ENCODE data around the gene EIF4G3. TPM values are rescaled to one million over a fixed set of nuclear protein-coding genes. Genes with fewer than 3 reads are reported as not detected.
A peak's percentile ranks its signal among the peaks of the same experiment; 100 is the strongest.
"Not testable (repeated sequence)": the region's sequence is repeated elsewhere in the genome, so short reads cannot be mapped to it uniquely, and the experiment has no call there.

Gene EIF4G3
- total RNA-seq, 2 donors from 2014 or later, result 33.4 to 38.5 TPM

GRCh38 chr1:21182181-21182731 lies 5.6 kb upstream of the EIF4G3 start:
- no peak for TF ChIP-seq CTCF (IDR thresholded peaks at IDR 0.05)
- peaks cover 0 to 2% of the 10 kb centered on the region in 2 donors for H3K4me1 ChIP-seq
- H3K36me3 ChIP-seq, result no peaks in the 10 kb centered on the region
- no peaks in the 10 kb centered on the region for H3K9me3 ChIP-seq
- H3K27ac ChIP-seq, result no peak overlapping the region
- no peak overlapping the region for H3K4me3 ChIP-seq
- no peak for DNase-seq (ENCODE audit: low spot score)
- H3K27me3 ChIP-seq, result no peaks in the 10 kb centered on the region

GRCh38 chr1:21178271-21178670 lies 1.6 kb upstream of the EIF4G3 start:
- H3K36me3 ChIP-seq, H3K27me3 ChIP-seq, H3K9me3 ChIP-seq, H3K4me3 ChIP-seq, H3K27ac ChIP-seq: not testable (repeated sequence)
- peaks cover 0 to 26% of the 10 kb centered on the region in 2 donors for H3K4me1 ChIP-seq
- peak; percentile 47 for DNase-seq (ENCODE audit: low spot score)

GRCh38 chr1:21175670-21176581 lies 771 bp downstream of the EIF4G3 start:
- Histone ChIP-seq H3K9me3 (no peaks in the 10 kb centered on the region), H3K4me3 (peak overlapping the region; percentile 90 to 94), H3K36me3 (no peaks in the 10 kb centered on the region), H3K27me3 (no peaks in the 10 kb centered on the region), H3K27ac (peak overlapping the region; percentile 89 to 90), H3K4me1 (peaks cover 0 to 40% of the 10 kb centered on the region in 2 donors)
- no peak for DNase-seq (ENCODE audit: low spot score)
- TF ChIP-seq CTCF (IDR thresholded peaks at IDR 0.05), result no peak

- Histone ChIP-seq H3K4me3 (peak overlapping the region; percentile 90 to 94), H3K27me3 (no peaks in the 10 kb centered on the region), H3K9me3 (no peaks in the 10 kb centered on the region), H3K4me1 (peaks cover 0 to 44% of the 10 kb centered on the region in 2 donors), H3K27ac (peak overlapping the region; percentile 89 to 90), H3K36me3 (no peaks in the 10 kb centered on the region)
- DNase-seq (ENCODE audit: low spot score), result no peak
- no peak for TF ChIP-seq CTCF (IDR thresholded peaks at IDR 0.05)
Observed at GRCh38 chr1:21175324-21175669, 1.4 kb downstream of the EIF4G3 start.

- DNase-seq (ENCODE audit: low spot score), result no peak
- peak overlapping the region; percentile 90 to 94 for H3K4me3 ChIP-seq
- H3K27ac ChIP-seq, result peak overlapping the region; percentile 89 to 90
- H3K36me3 ChIP-seq, result no peaks in the 10 kb centered on the region
- no peaks in the 10 kb centered on the region for H3K27me3 ChIP-seq
- no peaks in the 10 kb centered on the region for H3K9me3 ChIP-seq
- peaks cover 0 to 44% of the 10 kb centered on the region in 2 donors for H3K4me1 ChIP-seq
- no peak for TF ChIP-seq CTCF (IDR thresholded peaks at IDR 0.05)
Observed at GRCh38 chr1:21174654-21175323, 1.9 kb downstream of the EIF4G3 start.

GRCh38 chr1:21174230-21174629 lies 2.5 kb downstream of the EIF4G3 start:
- Histone ChIP-seq H3K9me3 (no peaks in the 10 kb centered on the region), H3K36me3 (no peaks in the 10 kb centered on the region), H3K4me1 (peaks cover 0 to 44% of the 10 kb centered on the region in 2 donors), H3K27ac (peak overlapping the region; percentile 89 to 90), H3K4me3 (peak overlapping the region in 1 of 2 donors; percentile 90), H3K27me3 (no peaks in the 10 kb centered on the region)
- no peak for DNase-seq (ENCODE audit: low spot score)
- no peak for TF ChIP-seq CTCF (IDR thresholded peaks at IDR 0.05)

- not testable (repeated sequence) for DNase-seq (ENCODE audit: low spot score); H3K27ac ChIP-seq; H3K4me3 ChIP-seq; H3K9me3 ChIP-seq; H3K27me3 ChIP-seq; H3K36me3 ChIP-seq
- peaks cover 0 to 44% of the 10 kb centered on the region in 2 donors for H3K4me1 ChIP-seq
Observed at GRCh38 chr1:21173096-21173495, 3.6 kb downstream of the EIF4G3 start.

GRCh38 chr1:21170837-21171236 lies 5.9 kb downstream of the EIF4G3 start:
- H3K27me3 ChIP-seq; DNase-seq (ENCODE audit: low spot score); H3K4me3 ChIP-seq; H3K9me3 ChIP-seq: not testable (repeated sequence)
- H3K4me1 ChIP-seq, result peaks cover 0 to 39% of the 10 kb centered on the region in 2 donors
- peaks cover 12% of the 10 kb centered on the region for H3K36me3 ChIP-seq
- H3K27ac ChIP-seq, result peak overlapping the region; percentile 39 to 53

Measured in right atrium auricular region (tissue), 2 donors.